Astrocyte (in vitro differentiated cells and primary cell): ENCODE data around the gene MOGAT3.
A peak's percentile ranks its signal among the peaks of the same experiment; 100 is the strongest.

ENCODE experiments used
- EZH2 ChIP-seq: IDR thresholded peaks from 2 replicates; pipeline ENCODE4 v1.6.1; 2012; ENCODE audit warnings: mild to moderate bottlenecking, low read length, inconsistent platforms; ENCODE audit not compliant: insufficient read depth
- TF ChIP-seq, protein P1 (sequence below): IDR thresholded peaks from 2 replicates; pipeline ENCODE4 v1.5.1; 2011; ENCODE audit warnings: low read depth, mild to moderate bottlenecking, inconsistent platforms, low read length, moderate library complexity; ENCODE audit not compliant: insufficient read depth

DNA sequence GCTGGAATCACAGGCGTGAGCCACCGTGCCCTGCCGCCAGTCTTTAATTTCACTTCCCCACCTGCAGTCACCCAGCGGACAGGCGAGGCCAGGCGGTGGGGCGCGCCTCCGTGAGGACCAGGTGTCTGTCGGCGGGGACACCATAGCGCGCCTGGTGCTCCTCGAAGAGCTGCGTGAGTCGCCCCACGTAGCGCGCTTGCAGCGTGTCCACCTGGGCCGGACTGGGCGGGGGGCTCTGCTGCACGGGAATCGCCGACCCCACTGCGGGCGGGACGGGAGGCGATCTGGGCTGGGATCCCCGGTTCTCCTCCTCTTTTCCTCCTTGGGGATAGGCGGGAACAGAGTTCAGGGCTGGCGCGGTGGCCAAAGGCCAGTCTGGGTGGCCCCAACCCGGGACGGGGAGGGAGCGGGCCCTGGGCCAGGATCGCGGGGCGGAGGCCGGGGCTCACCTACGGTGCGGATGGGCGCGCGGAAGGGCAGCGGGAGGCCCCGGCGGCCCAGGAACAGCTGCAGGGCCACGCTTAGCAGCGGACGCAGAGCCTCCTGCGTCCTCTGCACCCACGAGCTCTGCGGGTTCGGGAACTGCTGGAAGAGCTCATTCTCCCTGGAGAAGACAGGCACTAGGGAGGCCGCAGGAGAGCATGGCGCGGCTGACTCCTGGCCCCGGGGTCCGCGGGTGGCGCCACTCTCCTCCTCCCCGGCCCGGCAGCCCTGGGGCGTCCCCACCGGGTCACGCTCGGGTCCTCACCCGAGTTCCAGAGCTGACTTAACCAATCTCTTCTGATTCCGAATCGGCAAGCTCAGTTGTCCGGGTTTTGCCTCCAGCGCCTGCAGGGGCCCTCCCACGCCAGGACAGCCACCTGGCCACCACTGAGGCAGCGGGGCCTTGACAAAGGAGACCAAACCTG lies 1.1 kb upstream of the MOGAT3 start:
- TF ChIP-seq, protein P1, sequence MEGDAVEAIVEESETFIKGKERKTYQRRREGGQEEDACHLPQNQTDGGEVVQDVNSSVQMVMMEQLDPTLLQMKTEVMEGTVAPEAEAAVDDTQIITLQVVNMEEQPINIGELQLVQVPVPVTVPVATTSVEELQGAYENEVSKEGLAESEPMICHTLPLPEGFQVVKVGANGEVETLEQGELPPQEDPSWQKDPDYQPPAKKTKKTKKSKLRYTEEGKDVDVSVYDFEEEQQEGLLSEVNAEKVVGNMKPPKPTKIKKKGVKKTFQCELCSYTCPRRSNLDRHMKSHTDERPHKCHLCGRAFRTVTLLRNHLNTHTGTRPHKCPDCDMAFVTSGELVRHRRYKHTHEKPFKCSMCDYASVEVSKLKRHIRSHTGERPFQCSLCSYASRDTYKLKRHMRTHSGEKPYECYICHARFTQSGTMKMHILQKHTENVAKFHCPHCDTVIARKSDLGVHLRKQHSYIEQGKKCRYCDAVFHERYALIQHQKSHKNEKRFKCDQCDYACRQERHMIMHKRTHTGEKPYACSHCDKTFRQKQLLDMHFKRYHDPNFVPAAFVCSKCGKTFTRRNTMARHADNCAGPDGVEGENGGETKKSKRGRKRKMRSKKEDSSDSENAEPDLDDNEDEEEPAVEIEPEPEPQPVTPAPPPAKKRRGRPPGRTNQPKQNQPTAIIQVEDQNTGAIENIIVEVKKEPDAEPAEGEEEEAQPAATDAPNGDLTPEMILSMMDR = no peak
- TF ChIP-seq EZH2 = peak; percentile 92
